A673 (cell line): Measurements from ENCODE around the gene AKAP8.

ENCODE experiments used
- EZH2 ChIP-seq: fragments of 200-600 bp; sonication (generic); IDR thresholded peaks from 2 replicates; pipeline ENCODE4 v1.6.1; 2017; ENCODE audit warnings: borderline replicate concordance, low read depth, mild to moderate bottlenecking, mixed read lengths, antibody characterized with exemption, low read length; ENCODE audit not compliant: poor library complexity, severe bottlenecking
- TF ChIP-seq, protein P1 (sequence below): fragments of 300-800, 200-600 bp; sonication (generic); conservative IDR thresholded peaks from 2 replicates; pipeline ENCODE4 v1.5.1; 2017; ENCODE audit warnings: low read depth, mild to moderate bottlenecking, antibody characterized with exemption, low read length, moderate library complexity, mixed read lengths

GRCh38 chr19:15421136-15421695 lies 41.6 kb upstream of the AKAP8 start:
- TF ChIP-seq, protein P1, sequence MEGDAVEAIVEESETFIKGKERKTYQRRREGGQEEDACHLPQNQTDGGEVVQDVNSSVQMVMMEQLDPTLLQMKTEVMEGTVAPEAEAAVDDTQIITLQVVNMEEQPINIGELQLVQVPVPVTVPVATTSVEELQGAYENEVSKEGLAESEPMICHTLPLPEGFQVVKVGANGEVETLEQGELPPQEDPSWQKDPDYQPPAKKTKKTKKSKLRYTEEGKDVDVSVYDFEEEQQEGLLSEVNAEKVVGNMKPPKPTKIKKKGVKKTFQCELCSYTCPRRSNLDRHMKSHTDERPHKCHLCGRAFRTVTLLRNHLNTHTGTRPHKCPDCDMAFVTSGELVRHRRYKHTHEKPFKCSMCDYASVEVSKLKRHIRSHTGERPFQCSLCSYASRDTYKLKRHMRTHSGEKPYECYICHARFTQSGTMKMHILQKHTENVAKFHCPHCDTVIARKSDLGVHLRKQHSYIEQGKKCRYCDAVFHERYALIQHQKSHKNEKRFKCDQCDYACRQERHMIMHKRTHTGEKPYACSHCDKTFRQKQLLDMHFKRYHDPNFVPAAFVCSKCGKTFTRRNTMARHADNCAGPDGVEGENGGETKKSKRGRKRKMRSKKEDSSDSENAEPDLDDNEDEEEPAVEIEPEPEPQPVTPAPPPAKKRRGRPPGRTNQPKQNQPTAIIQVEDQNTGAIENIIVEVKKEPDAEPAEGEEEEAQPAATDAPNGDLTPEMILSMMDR = no peak
- no peak for TF ChIP-seq EZH2
